ENCODE results near the gene MBD3.
"Not testable (repeated sequence)": the region's sequence is repeated elsewhere in the genome, so short reads cannot be mapped to it uniquely, and the experiment has no call there.

MBD3 gene
- total RNA-seq, result 54.2 to 82.5 (median 56.8) reads per million in 4 experiments

- DNase-seq, result peak; percentile 86
These were observed at the start of gene MBD3 for GRCh38 chr19:1592755-1593500. MBD3 (minus strand) TSS chr19:1592865; CDS start chr19:1592631, 234 bp downstream.

GRCh38 chr19:1640893-1641448, 48.3 kb upstream of the MBD3 start:
- DNase-seq, result not testable (repeated sequence)

- no peak for DNase-seq
These were observed 43.9 kb upstream of the MBD3 start for GRCh38 chr19:1636325-1637236.

GRCh38 chr19:1634938-1635243, 42.2 kb upstream of the MBD3 start:
- DNase-seq, result no peak

GRCh38 chr19:1634242-1634937, 41.7 kb upstream of the MBD3 start:
- no peak for DNase-seq

- DNase-seq, result no peak
These were observed 40.7 kb upstream of the MBD3 start for GRCh38 chr19:1633269-1633826.

GRCh38 chr19:1632462-1633268, 40.0 kb upstream of the MBD3 start:
- no peak for DNase-seq

GRCh38 chr19:1631557-1632100, 39.0 kb upstream of the MBD3 start:
- no peak for DNase-seq

GRCh38 chr19:1630811-1631210, 38.1 kb upstream of the MBD3 start:
- DNase-seq, result no peak

- no peak for DNase-seq
These were observed 37.3 kb upstream of the MBD3 start for GRCh38 chr19:1630012-1630411.

GRCh38 chr19:1629256-1629808, 36.7 kb upstream of the MBD3 start:
- no peak for DNase-seq

- no peak for DNase-seq
These were observed 34.5 kb upstream of the MBD3 start for GRCh38 chr19:1627194-1627593.

GRCh38 chr19:1626417-1627010, 33.8 kb upstream of the MBD3 start:
- DNase-seq, result no peak

- peak; percentile 47 for DNase-seq
These were observed 31.8 kb upstream of the MBD3 start for GRCh38 chr19:1624458-1624857.

- DNase-seq, result no peak
These were observed 29.9 kb upstream of the MBD3 start for GRCh38 chr19:1622541-1622940.

- DNase-seq, result no peak
These were observed 29.3 kb upstream of the MBD3 start for GRCh38 chr19:1622007-1622406.

GRCh38 chr19:1621574-1621973, 28.9 kb upstream of the MBD3 start:
- DNase-seq, result no peak

- DNase-seq, result no peak
These were observed 28.4 kb upstream of the MBD3 start for GRCh38 chr19:1621021-1621420.

- DNase-seq, result no peak
These were observed 27.8 kb upstream of the MBD3 start for GRCh38 chr19:1620502-1620901.

- no peak for DNase-seq
These were observed 27.0 kb upstream of the MBD3 start for GRCh38 chr19:1619703-1620102.

- no peak for DNase-seq
These were observed 26.4 kb upstream of the MBD3 start for GRCh38 chr19:1619094-1619439.

All from effector CD8-positive, alpha-beta T cell (primary cell).